Right atrium auricular region (tissue), 2 donors: Measurements from ENCODE around the gene NOS1AP. TPM values are rescaled to one million over a fixed set of nuclear protein-coding genes. Genes with fewer than 3 reads are reported as not detected.

Source experiments
- DNase-seq: peaks from one replicate; pipeline ENCODE4 v3.0.0-alpha.2; 2019; ENCODE audit warnings: low spot score
- H3K27ac ChIP-seq, 2 donors: fragments of 200-600 bp; sonication (generic); 1 replicate in 1 of 2; 2 replicates in 1 of 2; pipeline ENCODE4 v1.5.1; 2016 to 2019
- H3K27me3 ChIP-seq, 2 donors: fragments of 200-600 bp; sonication (generic); one replicate each; pipeline versions ENCODE4 v1.5.1 to v1.6.0; 2017 to 2019
- H3K36me3 ChIP-seq: fragments of 200-600 bp; sonication (generic); one replicate; pipeline ENCODE4 v1.5.1; 2016
- H3K4me1 ChIP-seq, 2 donors: fragments of 200-600 bp; sonication (generic); one replicate each; pipeline versions ENCODE4 v1.5.1 to v1.6.0; 2017 to 2019
- H3K4me3 ChIP-seq, 2 donors: fragments of 200-600 bp; sonication (generic); 1 replicate in 1 of 2; 2 replicates in 1 of 2; pipeline ENCODE4 v1.5.1; 2017 to 2019; ENCODE audit warnings: mild to moderate bottlenecking in 1 of 2, moderate library complexity in 1 of 2
- H3K9me3 ChIP-seq, 2 donors: fragments of 200-600 bp; sonication (generic); one replicate each; pipeline ENCODE4 v1.5.1; 2019
- CTCF ChIP-seq, 2 donors: fragments of 200-600 bp; sonication (generic); IDR thresholded peaks; one replicate each; pipeline ENCODE4 v1.5.1; 2019; ENCODE audit warnings: antibody characterized with exemption in 2 of 2
- total RNA-seq, 2 donors: library from RNA; depleted of rRNA; stranded (reverse); fragments of >200 nt; gene quantifications; one replicate each; pipeline ENCODE4 v1.1.0, GENCODE V29; 2016

NOS1AP gene
- total RNA-seq, 2 donors from 2014 or later = 2.2 to 2.4 TPM

- DNase-seq = no peak
- Histone ChIP-seq H3K27ac (no peak overlapping the region), H3K36me3 (no peaks in the 10 kb centered on the region), H3K27me3 (no peaks in the 10 kb centered on the region), H3K9me3 (no peaks in the 10 kb centered on the region), H3K4me1 (peaks cover 0 to 21% of the 10 kb centered on the region in 2 donors), H3K4me3 (no peak overlapping the region)
- no peak for TF ChIP-seq CTCF (IDR thresholded peaks at IDR 0.05)
Observed at GRCh38 chr1:162074276-162075005, 5.0 kb downstream of the NOS1AP start.

GRCh38 chr1:162075862-162076261, 6.4 kb downstream of the NOS1AP start:
- H3K27me3 ChIP-seq = no peaks in the 10 kb centered on the region
- no peaks in the 10 kb centered on the region for H3K9me3 ChIP-seq
- no peak overlapping the region for H3K27ac ChIP-seq
- TF ChIP-seq CTCF (IDR thresholded peaks at IDR 0.05) = no peak
- H3K36me3 ChIP-seq = no peaks in the 10 kb centered on the region
- DNase-seq = no peak
- H3K4me3 ChIP-seq = no peak overlapping the region
- H3K4me1 ChIP-seq = peaks cover 0 to 26% of the 10 kb centered on the region in 2 donors

- H3K36me3 ChIP-seq = no peaks in the 10 kb centered on the region
- no peak overlapping the region for H3K27ac ChIP-seq
- DNase-seq = no peak
- H3K27me3 ChIP-seq = no peaks in the 10 kb centered on the region
- H3K9me3 ChIP-seq = peaks cover 0 to 4% of the 10 kb centered on the region in 2 donors
- TF ChIP-seq CTCF (IDR thresholded peaks at IDR 0.05) = no peak
- no peak overlapping the region for H3K4me3 ChIP-seq
- peaks cover 0 to 21% of the 10 kb centered on the region in 2 donors for H3K4me1 ChIP-seq
Observed at GRCh38 chr1:162077648-162078299, 8.3 kb downstream of the NOS1AP start.

- no peak overlapping the region for H3K27ac ChIP-seq
- no peak for TF ChIP-seq CTCF (IDR thresholded peaks at IDR 0.05)
- H3K27me3 ChIP-seq = no peaks in the 10 kb centered on the region
- H3K4me3 ChIP-seq = no peak overlapping the region
- peaks cover 0 to 4% of the 10 kb centered on the region in 2 donors for H3K9me3 ChIP-seq
- no peaks in the 10 kb centered on the region for H3K36me3 ChIP-seq
- H3K4me1 ChIP-seq = peaks cover 0 to 18% of the 10 kb centered on the region in 2 donors
- no peak for DNase-seq
Observed at GRCh38 chr1:162079030-162079429, 9.5 kb downstream of the NOS1AP start.

- TF ChIP-seq CTCF (IDR thresholded peaks at IDR 0.05) = no peak
- Histone ChIP-seq H3K27me3 (no peaks in the 10 kb centered on the region), H3K4me1 (peaks cover 0 to 18% of the 10 kb centered on the region in 2 donors), H3K4me3 (no peak overlapping the region), H3K36me3 (no peaks in the 10 kb centered on the region), H3K27ac (no peak overlapping the region), H3K9me3 (peaks cover 0 to 4% of the 10 kb centered on the region in 2 donors)
- DNase-seq = no peak
Observed at GRCh38 chr1:162080472-162081015, 11.1 kb downstream of the NOS1AP start.
